Fibroblast of villous mesenchyme (primary cell): Measurements from ENCODE around the gene SERPINB2. TPM values are rescaled to one million over a fixed set of nuclear protein-coding genes. Genes with fewer than 3 reads are reported as not detected.
A peak's percentile ranks its signal among the peaks of the same experiment; 100 is the strongest.
"Not testable (repeated sequence)": the region's sequence is repeated elsewhere in the genome, so short reads cannot be mapped to it uniquely, and the experiment has no call there.

Experiments used
- DNase-seq: peaks from one replicate; pipeline ENCODE4 v3.0.0-alpha.2; 2010; ENCODE audit warnings: low read depth
- H3K4me3 ChIP-seq: 2 replicates; pipeline ENCODE4 v1.5.1; 2011; ENCODE audit warnings: low read depth, mild to moderate bottlenecking, low read length
- total RNA-seq: library from RNA; depleted of rRNA; stranded (reverse); fragments of >200 nt; gene quantifications from 2 replicates; pipeline ENCODE4 v1.2.3, GENCODE V29; 2012
- TF ChIP-seq, protein P1 (sequence below): IDR thresholded peaks from 2 replicates; pipeline ENCODE4 v1.5.1; 2012; ENCODE audit warnings: low read depth, mild to moderate bottlenecking, low read length; ENCODE audit not compliant: insufficient read depth

SERPINB2 gene
- total RNA-seq, 1 donor: 22.9 TPM

DNA sequence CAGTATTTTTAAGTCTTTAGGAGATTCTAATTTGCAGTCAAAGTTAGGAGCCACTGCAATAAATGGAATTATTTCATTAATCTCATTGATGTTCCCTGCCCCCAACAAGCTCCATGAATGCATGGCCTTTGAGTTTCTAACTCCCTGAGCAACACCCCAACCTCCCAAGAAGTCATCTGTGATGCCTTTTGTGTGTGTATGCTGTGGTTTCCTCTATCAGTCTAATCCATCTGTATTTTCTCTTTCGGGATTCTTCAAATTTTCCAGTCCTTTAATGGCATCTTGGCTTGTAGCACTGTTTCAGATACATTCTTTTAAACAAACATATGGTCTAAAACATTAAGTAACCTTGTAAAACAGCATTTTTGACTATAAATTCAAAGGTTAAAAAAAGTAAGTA lies 37.0 kb downstream of the SERPINB2 start:
- H3K4me3 ChIP-seq: no peak overlapping the region
- TF ChIP-seq, protein P1, sequence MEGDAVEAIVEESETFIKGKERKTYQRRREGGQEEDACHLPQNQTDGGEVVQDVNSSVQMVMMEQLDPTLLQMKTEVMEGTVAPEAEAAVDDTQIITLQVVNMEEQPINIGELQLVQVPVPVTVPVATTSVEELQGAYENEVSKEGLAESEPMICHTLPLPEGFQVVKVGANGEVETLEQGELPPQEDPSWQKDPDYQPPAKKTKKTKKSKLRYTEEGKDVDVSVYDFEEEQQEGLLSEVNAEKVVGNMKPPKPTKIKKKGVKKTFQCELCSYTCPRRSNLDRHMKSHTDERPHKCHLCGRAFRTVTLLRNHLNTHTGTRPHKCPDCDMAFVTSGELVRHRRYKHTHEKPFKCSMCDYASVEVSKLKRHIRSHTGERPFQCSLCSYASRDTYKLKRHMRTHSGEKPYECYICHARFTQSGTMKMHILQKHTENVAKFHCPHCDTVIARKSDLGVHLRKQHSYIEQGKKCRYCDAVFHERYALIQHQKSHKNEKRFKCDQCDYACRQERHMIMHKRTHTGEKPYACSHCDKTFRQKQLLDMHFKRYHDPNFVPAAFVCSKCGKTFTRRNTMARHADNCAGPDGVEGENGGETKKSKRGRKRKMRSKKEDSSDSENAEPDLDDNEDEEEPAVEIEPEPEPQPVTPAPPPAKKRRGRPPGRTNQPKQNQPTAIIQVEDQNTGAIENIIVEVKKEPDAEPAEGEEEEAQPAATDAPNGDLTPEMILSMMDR: no peak
- DNase-seq: peak; percentile 80

DNA sequence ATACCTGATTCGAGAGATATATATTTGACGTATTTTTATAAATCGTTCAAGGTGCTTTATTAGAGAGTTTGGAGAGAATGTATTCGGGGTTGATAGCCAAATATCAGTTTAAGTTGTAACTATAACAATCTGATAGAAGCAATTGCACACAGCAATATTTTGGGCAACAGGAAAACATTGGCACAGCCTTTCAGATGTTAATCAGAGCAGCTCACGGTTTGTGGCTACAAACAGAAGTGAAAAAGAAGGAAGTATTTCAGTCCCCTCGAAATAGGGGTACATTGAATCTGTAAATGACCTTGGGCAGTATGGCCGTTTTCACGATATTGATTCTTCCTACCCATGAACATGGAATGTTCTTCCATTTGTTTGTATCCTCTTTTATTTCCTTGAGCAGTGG lies 40.8 kb downstream of the SERPINB2 start:
- no peak overlapping the region for H3K4me3 ChIP-seq
- no peak for DNase-seq
- TF ChIP-seq, protein P1: no peak

DNA sequence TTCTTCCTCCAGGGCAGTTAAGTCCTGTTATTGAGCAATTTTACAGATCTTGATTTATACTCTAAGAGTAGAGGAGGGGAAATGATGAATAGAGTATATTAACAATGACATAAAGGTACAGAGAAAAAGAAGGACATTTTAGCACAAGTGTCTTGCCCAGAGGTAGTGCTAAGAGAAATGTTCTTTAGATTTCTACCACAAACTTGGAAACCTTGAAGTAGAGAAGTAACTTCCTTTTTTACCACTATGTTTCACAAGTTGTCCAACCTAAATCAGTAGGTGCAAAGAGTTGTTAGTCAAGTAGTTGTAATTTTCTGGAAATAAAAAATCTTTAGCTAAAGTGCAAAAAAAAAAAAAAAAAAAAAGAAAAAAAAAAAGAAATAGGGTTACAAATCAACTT lies 41.9 kb downstream of the SERPINB2 start:
- DNase-seq: not testable (repeated sequence)

DNA sequence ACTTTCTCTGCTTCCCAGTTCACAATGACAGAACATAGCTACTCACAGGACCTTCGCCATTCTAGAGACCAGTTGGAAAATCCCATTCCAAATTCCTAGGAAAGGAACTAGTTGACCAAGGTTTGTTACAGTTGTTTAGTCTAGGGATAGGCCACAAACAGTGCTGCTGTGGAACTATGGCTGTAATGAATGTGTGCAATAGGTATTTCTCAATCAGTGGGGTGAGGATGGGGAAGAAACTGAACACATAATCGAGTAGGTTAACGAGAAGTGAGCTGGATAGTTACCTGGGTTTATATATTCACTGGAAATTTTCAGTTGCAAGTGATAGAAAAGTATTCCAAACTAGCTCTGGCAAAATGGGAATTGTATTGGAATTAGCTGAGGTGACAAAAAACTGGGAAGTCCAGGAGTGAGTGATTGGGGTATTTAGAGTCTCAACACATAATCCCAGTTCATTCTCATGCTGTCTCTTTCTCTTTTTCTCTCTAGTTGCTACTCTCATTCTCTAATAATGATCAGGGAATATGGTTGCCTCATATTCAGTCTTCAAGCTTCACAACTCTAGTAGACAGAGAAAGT lies 43.4 kb downstream of the SERPINB2 start:
- no peak for DNase-seq
- no peak overlapping the region for H3K4me3 ChIP-seq
- TF ChIP-seq, protein P1: no peak

More for the DNA sequence above, 41.9 kb downstream of the SERPINB2 start:
- not testable (repeated sequence) for H3K4me3 ChIP-seq

DNA sequence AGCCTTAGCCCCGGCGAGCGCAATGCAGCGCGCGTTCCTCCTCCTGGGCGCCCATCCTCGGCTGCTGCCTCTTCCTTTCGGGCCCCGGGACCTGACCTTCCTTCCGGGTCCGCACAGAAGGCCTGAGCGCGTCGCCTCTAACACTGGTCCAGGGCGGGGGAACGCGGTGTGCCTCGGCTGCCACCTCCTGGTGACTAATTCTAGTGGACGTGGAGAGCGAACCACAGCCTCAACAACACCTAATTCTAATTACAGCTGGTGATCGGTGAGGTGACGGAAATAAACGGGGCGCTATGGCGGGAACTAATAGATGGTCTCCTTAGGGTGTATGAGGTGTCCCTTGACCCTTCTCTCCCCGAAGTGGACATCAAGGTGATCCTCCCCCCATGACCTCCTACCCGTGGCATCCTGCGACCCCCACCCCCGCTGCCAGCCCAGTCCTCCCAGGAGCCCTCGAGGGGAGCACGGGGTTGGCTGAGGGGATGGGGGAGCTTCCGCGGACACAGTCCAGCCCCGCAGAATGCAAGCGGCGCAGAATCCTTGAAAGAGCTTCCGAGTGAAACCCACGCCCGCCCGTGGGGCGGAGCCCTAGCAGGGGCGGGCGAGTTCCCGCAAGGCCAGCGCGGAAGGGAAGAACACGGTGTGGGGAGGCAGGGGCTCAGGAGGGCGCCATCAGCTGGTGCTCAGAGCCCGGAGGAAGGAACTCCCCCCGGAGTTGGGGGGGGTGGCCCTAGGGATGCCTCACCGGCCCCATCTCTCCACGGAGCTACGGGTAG lies 48.8 kb downstream of the SERPINB2 start:
- H3K4me3 ChIP-seq: peak overlapping the region; percentile 69
- peak; percentile 72 for DNase-seq
- TF ChIP-seq, protein P1: peak; percentile 82

DNA sequence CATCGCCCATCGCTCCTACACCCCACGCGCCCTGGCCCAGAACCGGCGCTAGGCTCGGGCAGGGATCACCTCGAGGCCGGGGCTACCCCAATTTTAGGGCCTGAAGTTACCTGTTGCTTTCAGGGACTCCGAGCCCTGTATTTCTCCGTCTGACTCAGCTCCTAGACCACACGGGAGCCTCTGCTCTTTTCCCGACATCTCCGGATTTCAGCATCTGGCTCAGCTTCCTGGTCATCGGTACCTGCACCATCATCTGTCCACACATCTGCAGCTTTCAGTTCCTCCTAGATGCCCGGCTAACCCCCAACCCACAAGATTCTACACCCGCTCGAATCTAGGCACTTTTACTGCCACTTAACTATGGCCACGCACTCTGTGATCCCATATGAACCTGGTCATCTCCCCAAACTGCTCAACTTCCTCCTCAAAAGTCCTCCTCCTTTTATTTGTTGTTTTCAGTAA lies 49.5 kb downstream of the SERPINB2 start:
- peak overlapping the region; percentile 69 for H3K4me3 ChIP-seq
- TF ChIP-seq, protein P1: no peak
- DNase-seq: no peak

DNA sequence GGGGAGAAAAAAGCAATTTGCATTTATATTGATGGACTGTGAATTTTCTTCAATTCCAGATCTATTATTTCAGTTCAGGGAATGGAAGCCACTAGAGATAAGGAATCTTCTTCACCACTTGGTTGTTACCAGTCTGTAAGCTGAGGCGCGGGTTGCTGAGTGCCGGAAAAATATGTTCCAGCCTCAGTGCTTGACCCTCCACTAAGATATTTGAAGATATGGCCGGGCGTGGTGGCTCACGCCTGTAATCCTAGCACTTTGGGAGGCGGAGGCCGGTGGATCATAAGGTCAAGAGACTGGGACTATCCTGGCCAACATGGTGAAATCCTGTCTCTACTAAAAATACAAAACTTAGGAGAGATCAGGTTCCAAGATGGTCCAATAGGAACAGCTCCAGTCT lies 52.5 kb downstream of the SERPINB2 start:
- no peak for DNase-seq
- TF ChIP-seq, protein P1: no peak
- no peak overlapping the region for H3K4me3 ChIP-seq

DNA sequence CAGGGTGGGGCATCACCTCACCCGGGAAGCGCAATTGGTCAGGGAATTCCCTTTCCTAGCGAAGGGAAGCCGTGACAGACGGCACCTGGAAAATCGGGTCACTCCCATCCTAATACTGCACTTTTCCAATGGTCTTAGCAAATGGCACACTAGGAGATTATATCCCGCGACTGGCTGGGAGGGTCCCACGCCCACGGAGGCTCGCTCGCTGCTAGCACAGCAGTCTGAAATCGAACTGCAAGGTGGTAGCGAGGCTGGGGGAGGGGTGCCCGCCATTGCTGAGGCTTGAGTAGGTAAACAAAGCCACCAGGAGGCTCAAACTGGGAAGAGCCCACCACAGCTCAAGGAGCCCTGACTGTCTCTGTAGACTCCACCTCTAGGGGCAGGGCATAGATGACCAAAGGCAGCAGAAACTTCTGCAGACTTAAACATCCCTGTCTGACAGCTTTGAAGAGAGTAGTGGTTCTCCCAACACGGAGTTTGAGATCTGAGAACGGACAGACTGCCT lies 53.1 kb downstream of the SERPINB2 start:
- not testable (repeated sequence) for DNase-seq, H3K4me3 ChIP-seq
